GM23248 (cell line): ENCODE results near the gene FETUB. TPM values are rescaled to one million over a fixed set of nuclear protein-coding genes. Genes with fewer than 3 reads are reported as not detected.
"Not testable (repeated sequence)": the region's sequence is repeated elsewhere in the genome, so short reads cannot be mapped to it uniquely, and the experiment has no call there.

Source experiments
- DNase-seq: peaks from one replicate; pipeline ENCODE4 v3.0.0-alpha.2; 2015
- H2AFZ ChIP-seq: fragments of 200-600 bp; sonication (generic); 2 replicates; pipeline ENCODE4 v1.6.1; 2016; ENCODE audit warnings: antibody characterized with exemption
- H3F3A ChIP-seq: fragments of 200-600 bp; sonication (generic); 2 replicates; pipeline ENCODE4 v1.6.1; 2016; ENCODE audit warnings: mild to moderate bottlenecking, antibody characterized with exemption, mixed run types; ENCODE audit not compliant: insufficient read depth
- H3K27ac ChIP-seq: fragments of 200-600 bp; sonication (generic); 2 replicates; pipeline ENCODE4 v1.5.1; 2016; ENCODE audit warnings: mild to moderate bottlenecking
- H3K27me3 ChIP-seq: fragments of 200-600 bp; sonication (generic); replicated peaks from 2 replicates; pipeline ENCODE4 v1.6.1; 2016; ENCODE audit warnings: mild to moderate bottlenecking; ENCODE audit not compliant: insufficient read depth
- H3K36me3 ChIP-seq: fragments of 200-600 bp; sonication (generic); 2 replicates; pipeline ENCODE4 v1.6.1; 2016; ENCODE audit warnings: low read depth, mild to moderate bottlenecking
- H3K4me1 ChIP-seq: fragments of 200-600 bp; sonication (generic); 2 replicates; pipeline ENCODE4 v1.6.1; 2016; ENCODE audit warnings: mild to moderate bottlenecking; ENCODE audit not compliant: insufficient read depth
- H3K4me2 ChIP-seq: fragments of 200-600 bp; sonication (generic); one replicate; pipeline ENCODE4 v1.6.1; 2016; ENCODE audit warnings: mild to moderate bottlenecking; ENCODE audit not compliant: unreplicated experiment
- H3K4me3 ChIP-seq: fragments of 200-600 bp; sonication (generic); 2 replicates; pipeline ENCODE4 v1.5.1; 2016; ENCODE audit warnings: mild to moderate bottlenecking
- H3K79me2 ChIP-seq: fragments of 200-600 bp; sonication (generic); 2 replicates; pipeline ENCODE4 v1.6.1; 2016; ENCODE audit warnings: mild to moderate bottlenecking; ENCODE audit not compliant: insufficient read depth
- H3K9ac ChIP-seq: fragments of 200-600 bp; sonication (generic); 2 replicates; pipeline ENCODE4 v1.6.1; 2016; ENCODE audit warnings: mild to moderate bottlenecking
- H3K9me2 ChIP-seq: fragments of 200-600 bp; sonication (generic); 2 replicates; pipeline ENCODE4 v1.6.1; 2016; ENCODE audit warnings: mixed run types, mild to moderate bottlenecking, moderate library complexity; ENCODE audit not compliant: insufficient read depth
- H3K9me3 ChIP-seq: fragments of 200-600 bp; sonication (generic); one replicate; pipeline ENCODE4 v1.6.1; 2017; ENCODE audit warnings: low read depth
- H4K20me1 ChIP-seq: fragments of 200-600 bp; sonication (generic); 2 replicates; pipeline ENCODE4 v1.6.0; 2016; ENCODE audit not compliant: insufficient read depth
- EZH2 ChIP-seq: fragments of 200-600 bp; sonication (generic); IDR thresholded peaks from 2 replicates; pipeline ENCODE4 v1.6.1; 2018; ENCODE audit warnings: antibody characterized with exemption, mild to moderate bottlenecking; ENCODE audit not compliant: insufficient read depth, poor library complexity, severe bottlenecking
- EZH2phosphoT487 ChIP-seq: fragments of 200-600 bp; sonication (generic); IDR thresholded peaks from 2 replicates; pipeline ENCODE4 v1.6.1; 2018; ENCODE audit warnings: antibody characterized with exemption, moderate library complexity, mild to moderate bottlenecking, low read depth; ENCODE audit not compliant: insufficient read depth
- WGBS, 2 experiments: methylation state at CpG; one replicate each; pipeline ENCODE4 v1.1.6; 2015 to 2017; ENCODE audit warnings: low lambda C conversion rate in 2 of 2, low coverage in 1 of 2; ENCODE audit errors: missing lambda C conversion rate in 2 of 2; 5-methylcytosine and 5-hydroxymethylcytosine counted together
- in situ Hi-C: fragments of 300-500 bp; cut with MboI; formaldehyde crosslinking; loops from 2 replicates; pipeline ENCODE4 v1.15.0; 2020
- polyA plus RNA-seq: library from polyadenylated mRNA; unstranded; fragments of >200 nt; fragmentation: Nextera tagmentation; extraction: Ambion mirVana; gene quantifications from 2 replicates; pipeline ENCODE4 v1.2.1, GENCODE V29; 2016
- total RNA-seq: library from RNA; depleted of rRNA; stranded (reverse); fragments of >200 nt; shearing (Covaris generic); gene quantifications from 2 replicates; pipeline ENCODE4 v1.2.3, GENCODE V29; 2014

Gene FETUB
- total and polyA plus RNA-seq, 2 experiments from 2014 or later, result not detected

- Histone ChIP-seq H3K79me2 (no peaks in the 10 kb centered on the region), H3K9ac (no peak overlapping the region), H3K27me3 (peaks cover 13% of the 10 kb centered on the region; the same call in 1 of the 2 replicates), H4K20me1 (no peaks in the 10 kb centered on the region), H3K36me3 (no peaks in the 10 kb centered on the region), H3K9me3 (no peaks in the 10 kb centered on the region), H2AFZ (no peak overlapping the region), H3K4me2 (no peak overlapping the region), H3K4me3 (no peak overlapping the region), H3F3A (no peaks in the 10 kb centered on the region), H3K9me2 (no peaks in the 10 kb centered on the region), H3K27ac (no peak overlapping the region), H3K4me1 (no peaks in the 10 kb centered on the region)
- no peak for DNase-seq
- TF ChIP-seq EZH2phosphoT487 (no peak), EZH2 (no peak)
- 49 to 53% methylated on average over 12 of the region's 12 CpGs for WGBS, 2 experiments
- in situ Hi-C loops, result no loop called here
Observed at GRCh38 chr3:186687120-186687651, 47.0 kb downstream of the FETUB start.

GRCh38 chr3:186690304-186690703 is 50.1 kb downstream of the FETUB start:
- WGBS, 2 experiments, result 42% methylated on average over 1 of the region's 1 CpG
- in situ Hi-C loops, H3K36me3 ChIP-seq: not testable (repeated sequence)

GRCh38 chr3:186691676-186692075 is 51.5 kb downstream of the FETUB start:
- no peak overlapping the region for H3K27ac ChIP-seq
- H3K79me2 ChIP-seq, result no peaks in the 10 kb centered on the region
- no peaks in the 10 kb centered on the region for H3K9me3 ChIP-seq
- H3K4me1 ChIP-seq, result no peaks in the 10 kb centered on the region
- in situ Hi-C loops, result no loop called here
- DNase-seq, result no peak
- H3F3A ChIP-seq, result no peaks in the 10 kb centered on the region
- H3K4me2 ChIP-seq, result no peak overlapping the region
- TF ChIP-seq EZH2phosphoT487 (no peak), EZH2 (no peak)
- H3K36me3 ChIP-seq, result no peaks in the 10 kb centered on the region
- H3K4me3 ChIP-seq, result no peak overlapping the region
- WGBS, 2 experiments, result 55 to 57% methylated on average over 7 of the region's 7 CpGs
- H3K9me2 ChIP-seq, result no peaks in the 10 kb centered on the region
- no peak overlapping the region for H2AFZ ChIP-seq
- H3K27me3 ChIP-seq, result peaks cover 13% of the 10 kb centered on the region
- no peaks in the 10 kb centered on the region for H4K20me1 ChIP-seq
- no peak overlapping the region for H3K9ac ChIP-seq

More at GRCh38 chr3:186690304-186690703, 50.1 kb downstream of the FETUB start:
- not testable (repeated sequence) for H3K9me3 ChIP-seq, H3K27ac ChIP-seq, H3K9me2 ChIP-seq, H3K4me2 ChIP-seq, H3K79me2 ChIP-seq, H3F3A ChIP-seq, H3K9ac ChIP-seq, H3K4me1 ChIP-seq, H3K4me3 ChIP-seq, H4K20me1 ChIP-seq, H2AFZ ChIP-seq, DNase-seq
- H3K27me3 ChIP-seq, result peaks cover 13% of the 10 kb centered on the region; the same call in 1 of the 2 replicates

GRCh38 chr3:186693843-186694242 is 53.6 kb downstream of the FETUB start:
- Histone ChIP-seq H3K9ac (no peak overlapping the region), H3K27ac (no peak overlapping the region), H3K9me3 (no peaks in the 10 kb centered on the region), H3K4me2 (no peak overlapping the region), H3K9me2 (no peaks in the 10 kb centered on the region), H4K20me1 (no peaks in the 10 kb centered on the region), H3K4me3 (no peak overlapping the region), H3F3A (no peaks in the 10 kb centered on the region), H3K36me3 (no peaks in the 10 kb centered on the region), H3K27me3 (peaks cover 21% of the 10 kb centered on the region), H3K4me1 (no peaks in the 10 kb centered on the region), H2AFZ (no peak overlapping the region), H3K79me2 (no peaks in the 10 kb centered on the region)
- in situ Hi-C loops, result no loop called here
- no peak for DNase-seq
- WGBS, 2 experiments, result 62 to 64% methylated on average over 3 of the region's 3 CpGs
- no peak for TF ChIP-seq EZH2phosphoT487
- TF ChIP-seq EZH2, result no peak
